ENCODE measurements around the gene NEO1.

The NEO1 gene

GRCh38 chr15:73237910-73238309, 185.6 kb downstream of the NEO1 start:
- DNase-seq, result no peak
- intact Hi-C loops (cut with DNase I; ENCODE audit: low total_unique reads), result no loop called here
- H3K4me3 ChIP-seq, result no peak overlapping the region
- peaks cover 8 to 12% (median 10%) of the 10 kb centered on the region in 3 donors for H3K36me3 ChIP-seq
- H3K4me1 ChIP-seq, result no peaks in the 10 kb centered on the region
- no peaks in the 10 kb centered on the region for H3K9me3 ChIP-seq
- no peak overlapping the region for H3K27ac ChIP-seq
- no peak for TF ChIP-seq CTCF (IDR thresholded peaks at IDR 0.05)
- no peaks in the 10 kb centered on the region for H3K27me3 ChIP-seq

GRCh38 chr15:73239564-73240215, 187.4 kb downstream of the NEO1 start:
- Histone ChIP-seq H3K9me3 (no peaks in the 10 kb centered on the region), H3K27ac (no peak overlapping the region), H3K27me3 (no peaks in the 10 kb centered on the region), H3K4me3 (no peak overlapping the region), H3K36me3 (peaks cover 8 to 18% (median 12%) of the 10 kb centered on the region in 3 donors), H3K4me1 (no peaks in the 10 kb centered on the region)
- intact Hi-C loops (cut with DNase I; ENCODE audit: low total_unique reads), result no loop called here
- TF ChIP-seq CTCF (IDR thresholded peaks at IDR 0.05), result no peak
- no peak for DNase-seq

GRCh38 chr15:73240866-73241499, 188.7 kb downstream of the NEO1 start:
- H3K27me3 ChIP-seq, result no peaks in the 10 kb centered on the region
- peak in 1 of 2 donors; percentile 74 for DNase-seq
- TF ChIP-seq CTCF (IDR thresholded peaks at IDR 0.05), result peak; percentile 70 to 82
- H3K4me1 ChIP-seq, result no peaks in the 10 kb centered on the region
- H3K4me3 ChIP-seq, result no peak overlapping the region
- H3K36me3 ChIP-seq, result peaks cover 13 to 18% (median 16%) of the 10 kb centered on the region in 3 donors
- intact Hi-C loops (cut with DNase I; ENCODE audit: low total_unique reads), result no loop called here
- H3K9me3 ChIP-seq, result no peaks in the 10 kb centered on the region
- H3K27ac ChIP-seq, result no peak overlapping the region

GRCh38 chr15:73244333-73244732, 192.1 kb downstream of the NEO1 start:
- TF ChIP-seq CTCF (IDR thresholded peaks at IDR 0.05), result no peak
- H3K4me1 ChIP-seq, result no peaks in the 10 kb centered on the region
- no peaks in the 10 kb centered on the region for H3K9me3 ChIP-seq
- peaks cover 8 to 17% (median 15%) of the 10 kb centered on the region in 3 donors for H3K36me3 ChIP-seq
- no peaks in the 10 kb centered on the region for H3K27me3 ChIP-seq
- intact Hi-C loops (cut with DNase I; ENCODE audit: low total_unique reads), result no loop called here
- no peak overlapping the region for H3K4me3 ChIP-seq
- H3K27ac ChIP-seq, result no peak overlapping the region
- no peak for DNase-seq

- Histone ChIP-seq H3K27me3 (no peaks in the 10 kb centered on the region), H3K4me1 (no peaks in the 10 kb centered on the region), H3K27ac (no peak overlapping the region), H3K4me3 (no peak overlapping the region), H3K36me3 (peaks cover 8 to 25% (median 22%) of the 10 kb centered on the region in 3 donors), H3K9me3 (no peaks in the 10 kb centered on the region)
- no peak for DNase-seq
- intact Hi-C loops (cut with DNase I; ENCODE audit: low total_unique reads), result no loop called here
- no peak for TF ChIP-seq CTCF (IDR thresholded peaks at IDR 0.05)
Measured at GRCh38 chr15:73246439-73246838, 194.2 kb downstream of the NEO1 start.

All from tibial artery (tissue), 4 donors.